GM23248 (cell line): ENCODE results near the gene TBC1D24. TPM values are rescaled to one million over a fixed set of nuclear protein-coding genes. Genes with fewer than 3 reads are reported as not detected.

Experiments
- DNase-seq: peaks from one replicate; pipeline ENCODE4 v3.0.0-alpha.2; 2015
- H2AFZ ChIP-seq: fragments of 200-600 bp; sonication (generic); 2 replicates; pipeline ENCODE4 v1.6.1; 2016; ENCODE audit warnings: antibody characterized with exemption
- H3F3A ChIP-seq: fragments of 200-600 bp; sonication (generic); 2 replicates; pipeline ENCODE4 v1.6.1; 2016; ENCODE audit warnings: mild to moderate bottlenecking, antibody characterized with exemption, mixed run types; ENCODE audit not compliant: insufficient read depth
- H3K27ac ChIP-seq: fragments of 200-600 bp; sonication (generic); 2 replicates; pipeline ENCODE4 v1.5.1; 2016; ENCODE audit warnings: mild to moderate bottlenecking
- H3K27me3 ChIP-seq: fragments of 200-600 bp; sonication (generic); replicated peaks from 2 replicates; pipeline ENCODE4 v1.6.1; 2016; ENCODE audit warnings: mild to moderate bottlenecking; ENCODE audit not compliant: insufficient read depth
- H3K36me3 ChIP-seq: fragments of 200-600 bp; sonication (generic); 2 replicates; pipeline ENCODE4 v1.6.1; 2016; ENCODE audit warnings: low read depth, mild to moderate bottlenecking
- H3K4me1 ChIP-seq: fragments of 200-600 bp; sonication (generic); 2 replicates; pipeline ENCODE4 v1.6.1; 2016; ENCODE audit warnings: mild to moderate bottlenecking; ENCODE audit not compliant: insufficient read depth
- H3K4me2 ChIP-seq: fragments of 200-600 bp; sonication (generic); one replicate; pipeline ENCODE4 v1.6.1; 2016; ENCODE audit warnings: mild to moderate bottlenecking; ENCODE audit not compliant: unreplicated experiment
- H3K4me3 ChIP-seq: fragments of 200-600 bp; sonication (generic); 2 replicates; pipeline ENCODE4 v1.5.1; 2016; ENCODE audit warnings: mild to moderate bottlenecking
- H3K79me2 ChIP-seq: fragments of 200-600 bp; sonication (generic); 2 replicates; pipeline ENCODE4 v1.6.1; 2016; ENCODE audit warnings: mild to moderate bottlenecking; ENCODE audit not compliant: insufficient read depth
- H3K9ac ChIP-seq: fragments of 200-600 bp; sonication (generic); 2 replicates; pipeline ENCODE4 v1.6.1; 2016; ENCODE audit warnings: mild to moderate bottlenecking
- H3K9me2 ChIP-seq: fragments of 200-600 bp; sonication (generic); 2 replicates; pipeline ENCODE4 v1.6.1; 2016; ENCODE audit warnings: mixed run types, mild to moderate bottlenecking, moderate library complexity; ENCODE audit not compliant: insufficient read depth
- H3K9me3 ChIP-seq: fragments of 200-600 bp; sonication (generic); one replicate; pipeline ENCODE4 v1.6.1; 2017; ENCODE audit warnings: low read depth
- H4K20me1 ChIP-seq: fragments of 200-600 bp; sonication (generic); 2 replicates; pipeline ENCODE4 v1.6.0; 2016; ENCODE audit not compliant: insufficient read depth
- EZH2 ChIP-seq: fragments of 200-600 bp; sonication (generic); IDR thresholded peaks from 2 replicates; pipeline ENCODE4 v1.6.1; 2018; ENCODE audit warnings: antibody characterized with exemption, mild to moderate bottlenecking; ENCODE audit not compliant: insufficient read depth, poor library complexity, severe bottlenecking
- EZH2phosphoT487 ChIP-seq: fragments of 200-600 bp; sonication (generic); IDR thresholded peaks from 2 replicates; pipeline ENCODE4 v1.6.1; 2018; ENCODE audit warnings: antibody characterized with exemption, moderate library complexity, mild to moderate bottlenecking, low read depth; ENCODE audit not compliant: insufficient read depth
- WGBS, 2 experiments: methylation state at CpG; one replicate each; pipeline ENCODE4 v1.1.6; 2015 to 2017; ENCODE audit warnings: low lambda C conversion rate in 2 of 2, low coverage in 1 of 2; ENCODE audit errors: missing lambda C conversion rate in 2 of 2; 5-methylcytosine and 5-hydroxymethylcytosine counted together
- in situ Hi-C: fragments of 300-500 bp; cut with MboI; formaldehyde crosslinking; loops from 2 replicates; pipeline ENCODE4 v1.15.0; 2020
- polyA plus RNA-seq: library from polyadenylated mRNA; unstranded; fragments of >200 nt; fragmentation: Nextera tagmentation; extraction: Ambion mirVana; gene quantifications from 2 replicates; pipeline ENCODE4 v1.2.1, GENCODE V29; 2016
- total RNA-seq: library from RNA; depleted of rRNA; stranded (reverse); fragments of >200 nt; shearing (Covaris generic); gene quantifications from 2 replicates; pipeline ENCODE4 v1.2.3, GENCODE V29; 2014

The TBC1D24 gene
- total and polyA plus RNA-seq, 2 experiments from 2014 or later: 10.1 to 18.7 TPM

GRCh38 chr16:2468725-2469398 lies 6.1 kb upstream of the TBC1D24 start:
- Histone ChIP-seq H3F3A (no peaks in the 10 kb centered on the region), H3K9me2 (no peaks in the 10 kb centered on the region), H3K4me1 (no peaks in the 10 kb centered on the region), H3K9ac (no peak overlapping the region), H2AFZ (no peak overlapping the region), H3K27ac (no peak overlapping the region), H4K20me1 (no peaks in the 10 kb centered on the region), H3K4me2 (peak overlapping the region; percentile 77), H3K36me3 (no peaks in the 10 kb centered on the region), H3K79me2 (no peaks in the 10 kb centered on the region), H3K4me3 (peak overlapping the region; percentile 66; the same call in 1 of the 2 replicates), H3K27me3 (no peaks in the 10 kb centered on the region), H3K9me3 (no peaks in the 10 kb centered on the region)
- in situ Hi-C loops: no loop called here
- 46 to 67% methylated on average over 7 to 14 of the region's 14 CpGs for WGBS, 2 experiments
- TF ChIP-seq EZH2phosphoT487 (no peak), EZH2 (no peak)
- DNase-seq: no peak

GRCh38 chr16:2469399-2470233 lies 5.3 kb upstream of the TBC1D24 start:
- H3K9ac ChIP-seq: no peak overlapping the region
- DNase-seq: no peak
- no peaks in the 10 kb centered on the region for H3K4me1 ChIP-seq
- H3K27me3 ChIP-seq: no peaks in the 10 kb centered on the region
- no peak overlapping the region for H3K4me2 ChIP-seq
- no peaks in the 10 kb centered on the region for H4K20me1 ChIP-seq
- no peaks in the 10 kb centered on the region for H3F3A ChIP-seq
- H3K27ac ChIP-seq: no peak overlapping the region
- no peaks in the 10 kb centered on the region for H3K36me3 ChIP-seq
- TF ChIP-seq EZH2 (no peak), EZH2phosphoT487 (no peak)
- H3K9me3 ChIP-seq: no peaks in the 10 kb centered on the region
- no peak overlapping the region for H2AFZ ChIP-seq
- H3K4me3 ChIP-seq: no peak overlapping the region
- in situ Hi-C loops: no loop called here
- H3K79me2 ChIP-seq: no peaks in the 10 kb centered on the region
- 53 to 54% methylated on average over 14 to 16 of the region's 16 CpGs for WGBS, 2 experiments
- H3K9me2 ChIP-seq: no peaks in the 10 kb centered on the region

- in situ Hi-C loops: no loop called here
- no peaks in the 10 kb centered on the region for H3K4me1 ChIP-seq
- H3K9me2 ChIP-seq: no peaks in the 10 kb centered on the region
- no peak overlapping the region for H3K9ac ChIP-seq
- H3F3A ChIP-seq: no peaks in the 10 kb centered on the region
- H3K79me2 ChIP-seq: no peaks in the 10 kb centered on the region
- H3K36me3 ChIP-seq: no peaks in the 10 kb centered on the region
- no peak for DNase-seq
- H3K9me3 ChIP-seq: no peaks in the 10 kb centered on the region
- H4K20me1 ChIP-seq: no peaks in the 10 kb centered on the region
- H3K27ac ChIP-seq: no peak overlapping the region
- no peak overlapping the region for H3K4me2 ChIP-seq
- no peak overlapping the region for H2AFZ ChIP-seq
- no peak for TF ChIP-seq EZH2
- WGBS, 2 experiments: 64% methylated on average over 7 of the region's 7 CpGs
- no peaks in the 10 kb centered on the region for H3K27me3 ChIP-seq
- H3K4me3 ChIP-seq: no peak overlapping the region
Observed at GRCh38 chr16:2470234-2470601, 4.7 kb upstream of the TBC1D24 start.

- H3K27ac ChIP-seq: no peak overlapping the region
- H3K4me1 ChIP-seq: no peaks in the 10 kb centered on the region; the same call in 1 of the 2 replicates
- no peaks in the 10 kb centered on the region for H3K9me3 ChIP-seq
- H3K79me2 ChIP-seq: peaks cover 4% of the 10 kb centered on the region; the same call in 1 of the 2 replicates
- TF ChIP-seq EZH2phosphoT487 (no peak), EZH2 (no peak)
- DNase-seq: peak; percentile 37
- WGBS, 2 experiments: 23 to 38% methylated on average over 8 of the region's 9 CpGs
- H4K20me1 ChIP-seq: no peaks in the 10 kb centered on the region
- H2AFZ ChIP-seq: no peak overlapping the region
- no peak overlapping the region for H3K4me2 ChIP-seq
- no peak overlapping the region for H3K4me3 ChIP-seq
- H3F3A ChIP-seq: no peaks in the 10 kb centered on the region
- H3K9ac ChIP-seq: no peak overlapping the region
- H3K27me3 ChIP-seq: no peaks in the 10 kb centered on the region
- no peaks in the 10 kb centered on the region for H3K36me3 ChIP-seq
- H3K9me2 ChIP-seq: no peaks in the 10 kb centered on the region
- in situ Hi-C loops: no loop called here
Observed at GRCh38 chr16:2470603-2471015, 4.3 kb upstream of the TBC1D24 start.
